ENCODE results near the gene KLHL13. TPM values are rescaled to one million over a fixed set of nuclear protein-coding genes. Genes with fewer than 3 reads are reported as not detected.

The KLHL13 gene
- total RNA-seq, 1 experiment from 2014 or later = 6.8 TPM

- H3K36me3 ChIP-seq (replicated peaks; ENCODE audit: control insufficient read depth, insufficient read depth, low read length) = no peaks in the 10 kb centered on the region
- H3K4me3 ChIP-seq (ENCODE audit: insufficient read depth, low read depth, low read length) = no peak overlapping the region
- H3K27me3 ChIP-seq (ENCODE audit: control insufficient read depth, insufficient read depth, low read length) = peaks cover 20% of the 10 kb centered on the region
- no peak for DNase-seq
Measured at GRCh38 chrX:118117741-118118140, 1.1 kb upstream of the KLHL13 start.

GRCh38 chrX:118115953-118116712 is 477 bp downstream of the KLHL13 start:
- Histone ChIP-seq H3K4me3 (ENCODE audit: insufficient read depth, low read depth, low read length) (peak overlapping the region; percentile 65), H3K36me3 (replicated peaks; ENCODE audit: control insufficient read depth, insufficient read depth, low read length) (no peaks in the 10 kb centered on the region), H3K27me3 (ENCODE audit: control insufficient read depth, insufficient read depth, low read length) (peaks cover 20% of the 10 kb centered on the region)
- peak; percentile 73 for DNase-seq

- DNase-seq = no peak
- Histone ChIP-seq H3K4me3 (ENCODE audit: insufficient read depth, low read depth, low read length) (no peak overlapping the region), H3K27me3 (ENCODE audit: control insufficient read depth, insufficient read depth, low read length) (peaks cover 20% of the 10 kb centered on the region), H3K36me3 (replicated peaks; ENCODE audit: control insufficient read depth, insufficient read depth, low read length) (no peaks in the 10 kb centered on the region)
Measured at GRCh38 chrX:118114971-118115370, 1.6 kb downstream of the KLHL13 start.

- H3K4me3 ChIP-seq (ENCODE audit: insufficient read depth, low read depth, low read length) = no peak overlapping the region
- no peak for DNase-seq
- H3K27me3 ChIP-seq (ENCODE audit: control insufficient read depth, insufficient read depth, low read length) = no peaks in the 10 kb centered on the region
- H3K36me3 ChIP-seq (replicated peaks; ENCODE audit: control insufficient read depth, insufficient read depth, low read length) = no peaks in the 10 kb centered on the region
Measured at GRCh38 chrX:118109065-118109464, 7.5 kb downstream of the KLHL13 start.

GRCh38 chrX:118108304-118108703 is 8.3 kb downstream of the KLHL13 start:
- no peak overlapping the region for H3K4me3 ChIP-seq (ENCODE audit: insufficient read depth, low read depth, low read length)
- no peaks in the 10 kb centered on the region for H3K27me3 ChIP-seq (ENCODE audit: control insufficient read depth, insufficient read depth, low read length)
- DNase-seq = no peak
- H3K36me3 ChIP-seq (replicated peaks; ENCODE audit: control insufficient read depth, insufficient read depth, low read length) = no peaks in the 10 kb centered on the region

GRCh38 chrX:118100091-118100490 is 16.5 kb downstream of the KLHL13 start:
- H3K36me3 ChIP-seq (replicated peaks; ENCODE audit: control insufficient read depth, insufficient read depth, low read length) = no peaks in the 10 kb centered on the region
- no peaks in the 10 kb centered on the region for H3K27me3 ChIP-seq (ENCODE audit: control insufficient read depth, insufficient read depth, low read length)

GRCh38 chrX:118088084-118088483 is 28.5 kb downstream of the KLHL13 start:
- Histone ChIP-seq H3K27me3 (ENCODE audit: control insufficient read depth, insufficient read depth, low read length) (no peaks in the 10 kb centered on the region), H3K4me3 (ENCODE audit: insufficient read depth, low read depth, low read length) (no peak overlapping the region), H3K36me3 (replicated peaks; ENCODE audit: control insufficient read depth, insufficient read depth, low read length) (no peaks in the 10 kb centered on the region)
- no peak for DNase-seq

More at GRCh38 chrX:118100091-118100490, 16.5 kb downstream of the KLHL13 start:
- H3K4me3 ChIP-seq (ENCODE audit: insufficient read depth, low read depth, low read length) = no peak overlapping the region
- no peak for DNase-seq

- Histone ChIP-seq H3K4me3 (ENCODE audit: insufficient read depth, low read depth, low read length) (no peak overlapping the region), H3K36me3 (replicated peaks; ENCODE audit: control insufficient read depth, insufficient read depth, low read length) (no peaks in the 10 kb centered on the region), H3K27me3 (ENCODE audit: control insufficient read depth, insufficient read depth, low read length) (no peaks in the 10 kb centered on the region)
- no peak for DNase-seq
Measured at GRCh38 chrX:118074196-118074595, 42.4 kb downstream of the KLHL13 start.

GRCh38 chrX:118066867-118067515 is 49.6 kb downstream of the KLHL13 start:
- DNase-seq = no peak
- H3K27me3 ChIP-seq (ENCODE audit: control insufficient read depth, insufficient read depth, low read length) = no peaks in the 10 kb centered on the region
- no peak overlapping the region for H3K4me3 ChIP-seq (ENCODE audit: insufficient read depth, low read depth, low read length)
- no peaks in the 10 kb centered on the region for H3K36me3 ChIP-seq (replicated peaks; ENCODE audit: control insufficient read depth, insufficient read depth, low read length)

- no peak for DNase-seq
- H3K4me3 ChIP-seq (ENCODE audit: insufficient read depth, low read depth, low read length) = no peak overlapping the region
- H3K27me3 ChIP-seq (ENCODE audit: control insufficient read depth, insufficient read depth, low read length) = no peaks in the 10 kb centered on the region
- H3K36me3 ChIP-seq (replicated peaks; ENCODE audit: control insufficient read depth, insufficient read depth, low read length) = no peaks in the 10 kb centered on the region
Measured at GRCh38 chrX:118062817-118063615, 53.6 kb downstream of the KLHL13 start.

GRCh38 chrX:118062048-118062789 is 54.4 kb downstream of the KLHL13 start:
- no peaks in the 10 kb centered on the region for H3K27me3 ChIP-seq (ENCODE audit: control insufficient read depth, insufficient read depth, low read length)
- no peak for DNase-seq
- H3K4me3 ChIP-seq (ENCODE audit: insufficient read depth, low read depth, low read length) = no peak overlapping the region
- no peaks in the 10 kb centered on the region for H3K36me3 ChIP-seq (replicated peaks; ENCODE audit: control insufficient read depth, insufficient read depth, low read length)

- H3K4me3 ChIP-seq (ENCODE audit: insufficient read depth, low read depth, low read length) = no peak overlapping the region
- H3K36me3 ChIP-seq (replicated peaks; ENCODE audit: control insufficient read depth, insufficient read depth, low read length) = no peaks in the 10 kb centered on the region
- no peak for DNase-seq
- no peaks in the 10 kb centered on the region for H3K27me3 ChIP-seq (ENCODE audit: control insufficient read depth, insufficient read depth, low read length)
Measured at GRCh38 chrX:118058924-118059323, 57.7 kb downstream of the KLHL13 start.

GRCh38 chrX:118056870-118057269 is 59.7 kb downstream of the KLHL13 start:
- Histone ChIP-seq H3K27me3 (ENCODE audit: control insufficient read depth, insufficient read depth, low read length) (no peaks in the 10 kb centered on the region), H3K4me3 (ENCODE audit: insufficient read depth, low read depth, low read length) (no peak overlapping the region), H3K36me3 (replicated peaks; ENCODE audit: control insufficient read depth, insufficient read depth, low read length) (no peaks in the 10 kb centered on the region)
- DNase-seq = no peak

GRCh38 chrX:118049713-118050112 is 66.9 kb downstream of the KLHL13 start:
- no peak for DNase-seq
- H3K4me3 ChIP-seq (ENCODE audit: insufficient read depth, low read depth, low read length) = no peak overlapping the region
- no peaks in the 10 kb centered on the region for H3K36me3 ChIP-seq (replicated peaks; ENCODE audit: control insufficient read depth, insufficient read depth, low read length)
- H3K27me3 ChIP-seq (ENCODE audit: control insufficient read depth, insufficient read depth, low read length) = no peaks in the 10 kb centered on the region

Measured in H7 (cell line).